ENCODE data around the gene ANXA9.

ANXA9 gene, protein sequence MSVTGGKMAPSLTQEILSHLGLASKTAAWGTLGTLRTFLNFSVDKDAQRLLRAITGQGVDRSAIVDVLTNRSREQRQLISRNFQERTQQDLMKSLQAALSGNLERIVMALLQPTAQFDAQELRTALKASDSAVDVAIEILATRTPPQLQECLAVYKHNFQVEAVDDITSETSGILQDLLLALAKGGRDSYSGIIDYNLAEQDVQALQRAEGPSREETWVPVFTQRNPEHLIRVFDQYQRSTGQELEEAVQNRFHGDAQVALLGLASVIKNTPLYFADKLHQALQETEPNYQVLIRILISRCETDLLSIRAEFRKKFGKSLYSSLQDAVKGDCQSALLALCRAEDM

DNA sequence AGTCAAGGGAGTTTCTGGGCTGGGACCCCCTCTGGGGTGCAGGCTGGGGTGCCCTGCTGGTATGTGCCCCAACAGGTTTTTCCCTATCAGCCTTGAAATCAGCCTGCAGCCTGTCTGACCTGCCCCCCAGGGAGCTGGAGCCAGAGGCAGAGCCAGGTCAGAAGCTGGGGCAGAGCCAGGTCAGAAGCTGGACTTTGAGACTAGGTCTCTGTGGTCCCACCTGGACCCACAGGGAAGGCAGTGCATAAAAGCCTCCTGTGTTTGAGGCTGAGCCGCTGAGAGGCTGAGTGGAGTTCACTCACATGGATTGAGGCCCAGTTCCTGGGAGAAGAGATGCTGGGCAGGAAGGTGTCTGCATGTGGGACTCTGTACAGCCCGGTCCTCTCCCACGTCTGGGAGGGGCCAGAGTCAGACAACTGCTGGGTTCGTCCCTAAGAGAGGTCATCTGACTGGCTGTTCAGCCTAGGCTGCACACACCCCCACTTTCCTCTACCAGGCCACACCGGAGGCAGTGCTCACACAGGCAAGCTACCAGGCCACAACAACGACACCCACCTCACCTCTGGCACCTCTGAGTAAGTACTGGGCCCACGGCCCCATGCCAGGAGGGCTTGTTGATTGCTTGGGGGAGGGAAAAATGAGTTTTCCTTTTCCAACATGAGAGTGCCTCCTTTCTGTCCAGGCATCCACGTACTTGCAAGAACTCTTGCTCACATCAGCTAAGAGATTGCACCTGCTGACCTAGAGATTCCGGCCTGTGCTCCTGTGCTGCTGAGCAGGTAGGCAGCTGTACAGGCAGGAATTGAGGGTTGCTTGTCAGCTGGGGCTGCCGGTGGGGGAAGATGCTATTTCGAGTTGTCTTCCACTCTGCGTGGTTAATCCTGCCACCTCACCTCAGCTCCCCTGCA is at the start of gene ANXA9:
Gene ANXA9 (plus strand): TSS at position 488 of the 908 bp plus-strand sequence. CDS start 814 bp downstream, outside the sequence.
- H3K27ac Mint-ChIP-seq (ENCODE audit: low read depth) = no peak within 1 kb of the TSS
- H3K27me3 Mint-ChIP-seq = no peaks in the 10 kb centered on the region
- H3K9me3 Mint-ChIP-seq = no peaks in the 10 kb centered on the region
- DNase-seq (ENCODE audit: low spot score in 2 of 2) (no peak), ATAC-seq (replicated peaks; ENCODE audit: extremely low read depth, poor library complexity, severe bottlenecking) (no peak)
- no peaks in the 10 kb centered on the region for H3K36me3 Mint-ChIP-seq (ENCODE audit: insufficient read depth)
- no peak within 1 kb of the TSS for H3K4me3 Mint-ChIP-seq
- peaks cover 8% of the 10 kb centered on the region for H3K4me1 Mint-ChIP-seq

DNA sequence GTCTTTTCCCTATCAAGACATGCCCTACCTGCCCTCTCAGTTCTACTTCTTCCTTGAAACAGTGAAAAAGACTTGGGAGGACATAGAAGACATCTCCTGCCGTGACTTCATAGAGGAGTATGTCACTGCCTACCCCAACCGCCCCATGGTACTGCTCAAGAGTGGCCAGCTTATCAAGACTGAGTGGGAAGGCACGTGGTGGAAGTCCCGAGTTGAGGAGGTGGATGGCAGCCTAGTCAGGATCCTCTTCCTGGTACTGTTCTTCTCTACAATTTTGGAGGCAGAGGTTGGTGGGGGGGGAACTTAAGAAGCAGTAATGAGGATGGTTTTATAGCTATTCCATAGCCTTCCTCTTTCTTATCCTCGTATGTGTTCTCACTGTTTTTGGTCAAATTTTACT is 37.2 kb upstream of the ANXA9 start:
- Mint-ChIP-seq H3K36me3 (ENCODE audit: insufficient read depth) (peaks cover 69% of the 10 kb centered on the region), H3K9me3 (no peaks in the 10 kb centered on the region), H3K4me3 (no peak overlapping the region), H3K27me3 (no peaks in the 10 kb centered on the region), H3K4me1 (no peaks in the 10 kb centered on the region), H3K27ac (ENCODE audit: low read depth) (no peak overlapping the region)
- no peak for ATAC-seq (replicated peaks; ENCODE audit: extremely low read depth, poor library complexity, severe bottlenecking)
- no peak for DNase-seq (ENCODE audit: low spot score in 2 of 2)

DNA sequence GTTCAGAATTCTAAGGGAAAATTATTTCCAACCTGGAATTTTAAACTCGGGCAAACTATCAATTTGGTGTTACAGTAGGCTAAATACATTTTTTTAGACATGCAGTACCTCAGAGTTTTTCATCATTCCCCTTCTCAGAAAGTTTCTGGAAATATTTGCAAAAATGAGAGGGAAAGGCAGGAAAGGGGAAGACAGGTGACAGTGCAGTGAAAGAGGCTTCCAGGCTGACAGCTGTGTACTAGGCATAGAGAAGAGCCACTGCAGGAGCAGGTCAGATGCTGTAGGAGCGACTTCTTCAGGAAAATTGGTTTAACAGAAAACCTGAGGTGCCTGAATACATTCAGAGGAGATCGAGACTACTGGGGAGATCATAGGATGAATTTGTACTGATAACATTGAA is 27.4 kb upstream of the ANXA9 start:
- Mint-ChIP-seq H3K36me3 (ENCODE audit: insufficient read depth) (peaks cover 72% of the 10 kb centered on the region), H3K27ac (ENCODE audit: low read depth) (no peak overlapping the region), H3K9me3 (no peaks in the 10 kb centered on the region), H3K27me3 (no peaks in the 10 kb centered on the region), H3K4me1 (no peaks in the 10 kb centered on the region), H3K4me3 (no peak overlapping the region)
- DNase-seq (ENCODE audit: low spot score in 2 of 2) (no peak), ATAC-seq (replicated peaks; ENCODE audit: extremely low read depth, poor library complexity, severe bottlenecking) (no peak)

DNA sequence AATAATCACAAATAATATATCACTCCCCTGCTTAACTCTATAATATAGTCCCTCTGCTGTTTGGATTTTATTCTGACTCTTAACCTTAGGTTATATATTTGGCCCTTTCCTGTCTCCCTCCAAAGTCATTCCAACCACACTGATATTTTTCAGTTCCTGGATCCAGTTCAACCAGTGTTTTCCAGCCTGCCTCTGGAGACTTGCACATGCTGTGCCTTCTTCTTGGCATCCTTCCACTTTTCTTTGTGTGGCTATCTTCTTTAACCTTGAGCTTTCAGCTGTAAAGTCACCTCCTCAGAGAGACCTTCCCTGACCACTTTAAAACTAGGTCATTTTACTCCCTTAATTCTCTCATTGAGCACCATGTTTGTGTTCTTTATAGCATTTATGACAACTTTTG is 26.8 kb upstream of the ANXA9 start:
- no peaks in the 10 kb centered on the region for H3K9me3 Mint-ChIP-seq
- H3K27me3 Mint-ChIP-seq = no peaks in the 10 kb centered on the region
- no peaks in the 10 kb centered on the region for H3K4me1 Mint-ChIP-seq
- ATAC-seq (replicated peaks; ENCODE audit: extremely low read depth, poor library complexity, severe bottlenecking) (no peak), DNase-seq (ENCODE audit: low spot score in 2 of 2) (no peak)
- peak overlapping the region; percentile 65 for H3K27ac Mint-ChIP-seq (ENCODE audit: low read depth)
- H3K36me3 Mint-ChIP-seq (ENCODE audit: insufficient read depth) = peaks cover 72% of the 10 kb centered on the region
- no peak overlapping the region for H3K4me3 Mint-ChIP-seq

DNA sequence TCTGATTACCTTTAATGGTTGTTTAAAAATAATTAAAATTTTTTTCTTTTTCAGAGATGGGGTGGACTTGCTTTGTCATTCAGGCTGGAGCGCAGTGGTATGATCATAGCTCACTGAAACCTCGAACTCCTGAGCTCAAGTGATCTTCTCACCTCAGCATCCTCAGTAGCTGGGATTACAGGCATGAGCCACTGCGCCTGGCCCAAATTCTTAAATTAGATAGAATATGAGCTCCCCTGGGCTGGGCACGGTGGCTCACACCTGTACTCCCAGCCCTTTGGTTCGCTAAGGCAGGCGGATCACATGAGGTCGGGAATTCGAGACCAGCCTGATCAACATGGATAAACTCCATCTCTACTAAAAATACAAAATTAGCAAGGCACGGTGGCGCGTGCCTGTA is 24.4 kb upstream of the ANXA9 start:
- Mint-ChIP-seq H3K4me3 (no peak overlapping the region), H3K27ac (ENCODE audit: low read depth) (no peak overlapping the region), H3K4me1 (no peaks in the 10 kb centered on the region), H3K9me3 (no peaks in the 10 kb centered on the region), H3K27me3 (no peaks in the 10 kb centered on the region), H3K36me3 (ENCODE audit: insufficient read depth) (peaks cover 72% of the 10 kb centered on the region)
- DNase-seq (ENCODE audit: low spot score in 2 of 2) = no peak
- ATAC-seq (replicated peaks; ENCODE audit: extremely low read depth, poor library complexity, severe bottlenecking) = no peak

DNA sequence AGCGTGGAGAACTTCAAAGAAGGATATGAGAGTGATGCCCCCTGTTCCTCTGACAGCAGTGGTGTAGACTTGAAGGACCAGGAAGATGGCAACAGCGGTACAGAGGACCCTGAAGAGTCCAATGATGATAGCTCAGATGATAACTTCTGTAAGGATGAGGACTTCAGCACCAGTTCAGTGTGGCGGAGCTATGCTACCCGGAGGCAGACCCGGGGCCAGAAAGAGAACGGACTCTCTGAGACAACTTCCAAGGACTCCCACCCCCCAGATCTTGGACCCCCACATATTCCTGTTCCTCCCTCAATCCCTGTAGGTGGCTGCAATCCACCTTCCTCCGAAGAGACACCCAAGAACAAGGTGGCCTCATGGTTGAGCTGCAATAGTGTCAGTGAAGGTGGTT is 21.4 kb upstream of the ANXA9 start:
- Mint-ChIP-seq H3K4me3 (no peak overlapping the region), H3K9me3 (no peaks in the 10 kb centered on the region), H3K27me3 (no peaks in the 10 kb centered on the region), H3K27ac (ENCODE audit: low read depth) (no peak overlapping the region), H3K4me1 (peaks cover 6% of the 10 kb centered on the region), H3K36me3 (ENCODE audit: insufficient read depth) (peaks cover 71% of the 10 kb centered on the region)
- no peak for ATAC-seq (replicated peaks; ENCODE audit: extremely low read depth, poor library complexity, severe bottlenecking)
- DNase-seq (ENCODE audit: low spot score in 2 of 2) = no peak

DNA sequence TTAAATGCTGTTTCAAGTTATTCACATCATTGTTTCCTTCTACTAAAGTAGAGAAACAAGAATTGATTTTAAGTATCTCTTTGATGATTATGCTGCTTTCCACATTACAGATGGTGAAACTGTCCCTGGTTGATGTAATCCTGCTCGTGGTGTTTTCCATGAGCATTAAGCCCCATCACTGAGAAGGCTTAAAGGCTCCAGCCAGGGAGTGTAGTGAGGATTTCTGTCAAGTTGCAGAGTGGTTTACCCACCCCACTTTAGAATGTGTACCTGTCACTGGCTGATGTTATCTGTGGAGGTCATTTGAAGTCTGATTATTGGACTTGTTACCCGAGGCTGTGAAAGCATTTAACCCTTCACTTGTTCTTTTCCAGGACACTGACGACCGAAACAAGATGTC is 20.3 kb upstream of the ANXA9 start:
- no peak for ATAC-seq (replicated peaks; ENCODE audit: extremely low read depth, poor library complexity, severe bottlenecking)
- no peak overlapping the region for H3K4me3 Mint-ChIP-seq
- no peaks in the 10 kb centered on the region for H3K9me3 Mint-ChIP-seq
- H3K27me3 Mint-ChIP-seq = no peaks in the 10 kb centered on the region
- H3K27ac Mint-ChIP-seq (ENCODE audit: low read depth) = no peak overlapping the region
- H3K4me1 Mint-ChIP-seq = peaks cover 6% of the 10 kb centered on the region
- DNase-seq (ENCODE audit: low spot score in 2 of 2) = no peak
- H3K36me3 Mint-ChIP-seq (ENCODE audit: insufficient read depth) = peaks cover 70% of the 10 kb centered on the region

DNA sequence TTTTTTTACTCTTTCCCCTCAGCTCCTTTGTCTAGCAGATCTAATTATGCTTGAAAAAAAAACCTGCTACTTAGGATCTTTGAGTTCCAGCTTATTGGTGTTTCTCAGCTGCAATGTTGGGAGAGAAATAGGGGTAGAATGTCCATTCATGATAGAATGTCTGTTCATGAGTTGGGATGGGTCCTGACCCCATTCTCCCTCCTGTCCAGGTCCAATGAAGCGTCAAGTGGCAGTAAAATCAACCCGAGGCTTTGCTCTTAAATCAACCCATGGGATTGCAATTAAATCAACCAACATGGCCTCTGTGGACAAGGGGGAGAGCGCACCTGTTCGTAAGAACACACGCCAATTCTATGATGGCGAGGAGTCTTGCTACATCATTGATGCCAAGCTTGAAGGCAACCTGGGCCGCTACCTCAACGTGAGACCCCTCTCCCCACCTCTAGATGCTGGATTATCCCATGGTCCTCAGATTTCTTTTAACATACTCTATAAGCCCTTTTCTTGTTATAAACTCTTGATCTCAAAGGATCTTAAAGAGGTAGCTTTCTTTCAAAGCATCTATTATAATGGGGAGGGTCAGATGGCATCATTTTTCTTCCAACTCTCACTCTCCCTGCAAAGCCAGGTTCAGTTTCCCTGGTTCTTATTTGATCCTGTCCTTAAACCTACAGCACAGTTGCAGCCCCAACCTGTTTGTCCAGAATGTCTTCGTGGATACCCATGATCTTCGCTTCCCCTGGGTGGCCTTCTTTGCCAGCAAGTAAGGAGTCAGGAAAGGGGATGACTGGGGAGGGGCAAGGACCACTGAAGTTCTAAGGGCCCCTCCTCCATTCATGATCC is 18.6 kb upstream of the ANXA9 start:
- DNase-seq (ENCODE audit: low spot score in 2 of 2) = no peak
- Mint-ChIP-seq H3K36me3 (ENCODE audit: insufficient read depth) (peaks cover 64% of the 10 kb centered on the region), H3K27ac (ENCODE audit: low read depth) (peak overlapping the region; percentile 82), H3K27me3 (no peaks in the 10 kb centered on the region), H3K4me1 (peaks cover 18% of the 10 kb centered on the region), H3K4me3 (no peak overlapping the region), H3K9me3 (no peaks in the 10 kb centered on the region)
- ATAC-seq (replicated peaks; ENCODE audit: extremely low read depth, poor library complexity, severe bottlenecking) = no peak

DNA sequence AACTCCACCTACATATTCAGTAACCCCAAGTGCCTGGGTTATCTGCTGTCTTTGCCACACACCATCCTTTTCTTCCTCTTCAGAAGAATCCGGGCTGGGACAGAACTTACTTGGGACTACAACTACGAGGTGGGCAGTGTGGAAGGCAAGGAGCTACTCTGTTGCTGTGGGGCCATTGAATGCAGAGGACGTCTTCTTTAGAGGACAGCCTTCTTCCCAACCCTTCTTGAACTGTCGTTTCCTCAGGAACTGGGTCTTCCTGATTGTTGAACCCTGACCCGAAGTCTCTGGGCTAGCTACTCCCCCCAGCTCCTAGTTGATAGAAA is 18.0 kb upstream of the ANXA9 start:
- ATAC-seq (replicated peaks; ENCODE audit: extremely low read depth, poor library complexity, severe bottlenecking) (no peak), DNase-seq (ENCODE audit: low spot score in 2 of 2) (no peak)
- Mint-ChIP-seq H3K36me3 (ENCODE audit: insufficient read depth) (peaks cover 59% of the 10 kb centered on the region), H3K27ac (ENCODE audit: low read depth) (peak overlapping the region; percentile 82), H3K27me3 (no peaks in the 10 kb centered on the region), H3K4me3 (no peak overlapping the region), H3K9me3 (no peaks in the 10 kb centered on the region), H3K4me1 (peaks cover 24% of the 10 kb centered on the region)

DNA sequence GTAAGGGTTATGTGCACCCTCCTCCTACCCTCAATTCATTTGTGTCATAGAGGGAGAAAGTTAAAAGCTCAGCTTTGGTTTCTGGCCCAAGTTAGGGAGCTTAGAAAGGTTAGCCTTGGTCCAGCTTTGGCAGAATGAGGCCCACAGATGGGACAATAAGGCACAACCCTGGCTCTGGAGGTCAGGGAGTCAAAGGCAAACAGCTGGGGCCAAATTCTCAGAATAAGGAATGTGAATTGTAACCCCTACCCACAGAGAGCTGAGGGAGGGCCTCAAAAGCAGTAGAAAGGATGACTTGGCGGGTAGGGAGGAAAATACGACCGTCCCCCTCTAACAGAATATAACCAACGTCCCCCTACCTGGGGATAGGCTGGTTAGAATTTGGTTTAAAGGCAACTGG is 16.5 kb upstream of the ANXA9 start:
- ATAC-seq (replicated peaks; ENCODE audit: extremely low read depth, poor library complexity, severe bottlenecking) (no peak), DNase-seq (ENCODE audit: low spot score in 2 of 2) (no peak)
- H3K9me3 Mint-ChIP-seq = no peaks in the 10 kb centered on the region
- peaks cover 31% of the 10 kb centered on the region for H3K4me1 Mint-ChIP-seq
- H3K27ac Mint-ChIP-seq (ENCODE audit: low read depth) = no peak overlapping the region
- H3K36me3 Mint-ChIP-seq (ENCODE audit: insufficient read depth) = peaks cover 46% of the 10 kb centered on the region
- H3K27me3 Mint-ChIP-seq = no peaks in the 10 kb centered on the region
- no peak overlapping the region for H3K4me3 Mint-ChIP-seq

DNA sequence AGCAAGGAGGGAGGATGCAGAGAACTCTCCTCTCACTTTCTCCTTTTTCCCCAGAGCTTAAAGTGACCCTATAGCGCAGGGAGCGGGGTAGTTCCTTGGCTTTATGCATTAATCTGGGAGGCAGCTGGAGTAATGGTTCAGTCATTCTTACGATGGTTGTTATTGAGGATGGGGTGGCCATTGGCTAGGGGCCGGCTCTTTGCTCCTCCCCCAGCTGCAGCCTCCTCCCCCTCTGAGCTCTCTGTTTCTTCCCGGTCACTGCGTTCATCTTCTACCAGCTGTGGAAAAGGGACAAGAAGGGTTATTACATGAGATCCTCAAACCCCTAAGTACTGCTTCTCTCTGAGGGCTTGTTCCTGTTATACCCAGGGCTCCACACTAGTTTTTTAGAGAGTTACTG is 16.1 kb upstream of the ANXA9 start:
- no peak for DNase-seq (ENCODE audit: low spot score in 2 of 2)
- ATAC-seq (replicated peaks; ENCODE audit: extremely low read depth, poor library complexity, severe bottlenecking) = no peak

DNA sequence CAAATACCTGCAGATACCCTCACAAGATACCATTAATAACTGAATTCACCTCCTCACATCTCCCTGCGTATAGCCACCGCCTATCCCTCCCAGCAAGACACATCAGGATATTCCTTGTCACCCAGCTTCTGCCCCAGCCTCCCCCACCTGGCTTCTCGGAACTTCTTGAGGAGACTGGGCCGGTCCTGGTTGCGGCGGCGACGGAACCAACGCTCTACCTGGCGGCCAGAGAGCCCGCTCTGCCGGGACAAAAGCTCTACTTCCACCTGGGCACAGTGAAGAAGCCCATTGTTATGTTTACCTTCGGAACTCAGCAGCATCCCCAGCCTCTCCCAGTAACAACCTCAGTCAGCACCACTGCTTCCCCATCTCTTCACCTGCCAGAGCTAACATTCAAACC is 14.2 kb upstream of the ANXA9 start:
- H3K36me3 Mint-ChIP-seq (ENCODE audit: insufficient read depth) = peaks cover 31% of the 10 kb centered on the region
- H3K27ac Mint-ChIP-seq (ENCODE audit: low read depth) = no peak overlapping the region
- no peaks in the 10 kb centered on the region for H3K27me3 Mint-ChIP-seq
- DNase-seq (ENCODE audit: low spot score in 2 of 2) (no peak), ATAC-seq (replicated peaks; ENCODE audit: extremely low read depth, poor library complexity, severe bottlenecking) (no peak)
- peaks cover 54% of the 10 kb centered on the region for H3K4me1 Mint-ChIP-seq
- no peaks in the 10 kb centered on the region for H3K9me3 Mint-ChIP-seq
- H3K4me3 Mint-ChIP-seq = no peak overlapping the region

More for the DNA sequence above, 16.1 kb upstream of the ANXA9 start:
- no peaks in the 10 kb centered on the region for H3K9me3 Mint-ChIP-seq
- no peaks in the 10 kb centered on the region for H3K27me3 Mint-ChIP-seq
- peaks cover 35% of the 10 kb centered on the region for H3K4me1 Mint-ChIP-seq
- H3K27ac Mint-ChIP-seq (ENCODE audit: low read depth) = no peak overlapping the region
- no peak overlapping the region for H3K4me3 Mint-ChIP-seq
- H3K36me3 Mint-ChIP-seq (ENCODE audit: insufficient read depth) = peaks cover 42% of the 10 kb centered on the region

Data from central memory CD8-positive, alpha-beta T cell (primary cell).